Upper lobe of left lung (tissue), 4 donors: Measurements from ENCODE around the gene LZTS2.

Source experiments
- POLR2A ChIP-seq, 4 donors: fragments of 450-650 bp; IDR thresholded peaks; one replicate each; pipeline ENCODE4 v1.5.1; 2016 to 2017; ENCODE audit warnings: antibody characterized with exemption in 4 of 4, mild to moderate bottlenecking in 2 of 4
- POLR2AphosphoS5 ChIP-seq, 2 donors: sonication (generic); formaldehyde crosslinking; IDR thresholded peaks; one replicate each; pipeline ENCODE4 v1.5.1; 2017; ENCODE audit warnings: antibody characterized with exemption in 2 of 2

GRCh38 chr10:100983868-100984671 is 15.5 kb upstream of the LZTS2 start:
- no peak for TF ChIP-seq POLR2AphosphoS5 (IDR thresholded peaks at IDR 0.05)
- no peak for TF ChIP-seq POLR2A (IDR thresholded peaks at IDR 0.05)
